Breast epithelium (tissue), 3 donors: Measurements from ENCODE around the gene EIPR1.

Experiments
- CTCF ChIP-seq, 3 donors: fragments of 450-650 bp; IDR thresholded peaks; one replicate each; pipeline ENCODE4 v1.5.1; 2016 to 2017; ENCODE audit warnings: antibody characterized with exemption in 3 of 3, mild to moderate bottlenecking in 3 of 3, moderate library complexity in 3 of 3
- POLR2A ChIP-seq: fragments of 450-650 bp; IDR thresholded peaks from one replicate; pipeline ENCODE4 v1.6.1; 2016; ENCODE audit warnings: antibody characterized with exemption, mild to moderate bottlenecking, moderate library complexity
- POLR2AphosphoS5 ChIP-seq, 3 donors: sonication (generic); formaldehyde crosslinking; IDR thresholded peaks; one replicate each; pipeline ENCODE4 v1.6.1; 2017; ENCODE audit warnings: antibody characterized with exemption in 3 of 3

GRCh38 chr2:3336844-3337243, 40.8 kb downstream of the EIPR1 start:
- TF ChIP-seq CTCF (IDR thresholded peaks at IDR 0.05) (no peak), POLR2A (no peak), POLR2AphosphoS5 (IDR thresholded peaks at IDR 0.05) (no peak)
